HCT116 (cell line): ENCODE data around the gene LRBA. TPM values are rescaled to one million over a fixed set of nuclear protein-coding genes. Genes with fewer than 3 reads are reported as not detected.

Source experiments
- ATAC-seq: fragments of 200-7000 bp; cut with Tn5 transposase; 2 replicates; pipeline ENCODE4 v1.9.1; 2020; ENCODE audit warnings: mild to moderate bottlenecking, moderate library complexity
- BruUV-seq: library from RNA; stranded (reverse); fragments of 400-500 nt; replicated peaks from 2 replicates; lab custom pipeline; 2021; lab: Mats Ljungman, UMichigan
- CTCF ChIA-PET: fragments of 300-600 bp; sonication (Branson Sonifier 250); formaldehyde crosslinking; loops from one replicate; lab custom pipeline; 2021; ENCODE audit warnings: antibody characterized with exemption; lab: Charles Lee
- POLR2A ChIA-PET: fragments of 300-600, 350-600 bp; sonication (Branson Sonifier 250); formaldehyde crosslinking; loops from one replicate; lab custom pipeline; 2021; ENCODE audit warnings: antibody characterized with exemption; lab: Charles Lee
- RAD21 ChIA-PET, 2 experiments: fragments of 300-600 bp; sonication (Branson Sonifier 250); formaldehyde crosslinking; loops; one replicate each; lab custom pipeline; 2023; ENCODE audit warnings: low total read pairs in 2 of 2; ENCODE audit not compliant: uncharacterized antibody in 2 of 2, unreplicated experiment in 2 of 2, low non-redundant PET in 1 of 2; lab: Charles Lee
- DNase-seq: peaks from one replicate; pipeline ENCODE4 v3.0.0-alpha.2; 2010; ENCODE audit warnings: low read depth, low spot score
- H2AFZ ChIP-seq: fragments of 200-600 bp; shearing (Covaris generic), sonication (generic); 2 replicates; pipeline ENCODE4 v1.6.1; 2017; ENCODE audit warnings: low read depth, mixed run types, mixed read lengths, antibody characterized with exemption, low read length; ENCODE audit not compliant: poor library complexity, severe bottlenecking
- H3K27ac ChIP-seq: 2 replicates; pipeline ENCODE4 v1.5.1; 2012; ENCODE audit warnings: low read depth, low read length
- H3K27me3 ChIP-seq: fragments of 200-600 bp; sonication (generic); 2 replicates; pipeline ENCODE4 v1.6.1; 2016; ENCODE audit warnings: mixed run types, low read length, mixed read lengths; ENCODE audit not compliant: insufficient read depth
- H3K36me3 ChIP-seq, 2 experiments: fragments of 200-500 bp in 1 of 2; fragments of 200-600 bp in 1 of 2; sonication (Bioruptor generic) in 1 of 2; sonication (generic) in 1 of 2; 2 replicates each; pipeline versions ENCODE4 v1.5.1 to v1.6.1; 2014 to 2016; ENCODE audit warnings: low read length in 2 of 2, inconsistent platforms in 1 of 2, mixed read lengths in 1 of 2, mixed run types in 1 of 2; ENCODE audit not compliant: insufficient read depth in 2 of 2, control insufficient read depth in 1 of 2
- H3K4me1 ChIP-seq, 2 experiments: fragments of 200-600 bp in 1 of 2; sonication (generic) in 1 of 2; 2 replicates each; pipeline versions ENCODE4 v1.5.1 to v1.6.1; 2012 to 2017; ENCODE audit warnings: low read length in 2 of 2, inconsistent platforms in 1 of 2, mild to moderate bottlenecking in 1 of 2, mixed read lengths in 1 of 2, mixed run types in 1 of 2, moderate library complexity in 1 of 2; ENCODE audit not compliant: insufficient read depth in 2 of 2, control insufficient read depth in 1 of 2
- H3K4me2 ChIP-seq: fragments of 200-600 bp; sonication (generic); 2 replicates; pipeline ENCODE4 v1.6.1; 2017; ENCODE audit warnings: mixed run types, low read length, mixed read lengths
- H3K4me3 ChIP-seq, 2 experiments: fragments of 200-600 bp in 1 of 2; sonication (generic) in 1 of 2; replicated peaks in 1 of 2; 2 replicates each; pipeline ENCODE4 v1.5.1; 2011 to 2016; ENCODE audit warnings: low read length in 2 of 2, control low read depth in 1 of 2, low read depth in 1 of 2, mild to moderate bottlenecking in 1 of 2, mixed read lengths in 1 of 2, mixed run types in 1 of 2
- H3K79me2 ChIP-seq: fragments of 200-600 bp; sonication (generic); 2 replicates; pipeline ENCODE4 v1.6.1; 2017; ENCODE audit warnings: mild to moderate bottlenecking, mixed run types, low read length, moderate library complexity, mixed read lengths; ENCODE audit not compliant: insufficient read depth
- H3K9ac ChIP-seq: fragments of 200-600 bp; sonication (generic); 2 replicates; pipeline ENCODE4 v1.6.1; 2016; ENCODE audit warnings: low read length, mixed read lengths
- H3K9me2 ChIP-seq: fragments of 200-600 bp; sonication (generic), shearing (Covaris generic); 2 replicates; pipeline ENCODE4 v1.6.1; 2017; ENCODE audit warnings: mixed run types, mild to moderate bottlenecking, moderate library complexity; ENCODE audit not compliant: insufficient read depth
- H3K9me3 ChIP-seq, 2 experiments: fragments of 200-500 bp in 1 of 2; fragments of 200-600 bp in 1 of 2; sonication (Bioruptor generic) in 1 of 2; sonication (generic) in 1 of 2; 2 replicates each; pipeline ENCODE4 v1.6.1; 2014 to 2017; ENCODE audit warnings: low read length in 2 of 2, mixed read lengths in 2 of 2, inconsistent platforms in 1 of 2, low read depth in 1 of 2, mild to moderate bottlenecking in 1 of 2, mixed run types in 1 of 2, moderate library complexity in 1 of 2; ENCODE audit not compliant: control insufficient read depth in 1 of 2, insufficient read depth in 1 of 2
- H4K20me1 ChIP-seq: fragments of 200-600 bp; sonication (generic), shearing (Covaris generic); 2 replicates; pipeline ENCODE4 v1.6.1; 2017; ENCODE audit warnings: mixed run types, mild to moderate bottlenecking, moderate library complexity; ENCODE audit not compliant: insufficient read depth
- CBX3 ChIP-seq: IDR thresholded peaks from 2 replicates; pipeline ENCODE4 v1.6.1; 2012; ENCODE audit warnings: low read depth
- CEBPB ChIP-seq: IDR thresholded peaks from 2 replicates; pipeline ENCODE4 v1.6.1; 2012; ENCODE audit warnings: low read depth
- EGR1 ChIP-seq: IDR thresholded peaks from 2 replicates; pipeline ENCODE4 v1.6.1; 2012; ENCODE audit warnings: low read depth
- ELF1 ChIP-seq: IDR thresholded peaks from 2 replicates; pipeline ENCODE4 v1.6.1; 2012; ENCODE audit warnings: low read depth, borderline replicate concordance
- EZH2 ChIP-seq: fragments of 200-600 bp; sonication (generic); IDR thresholded peaks from 2 replicates; pipeline ENCODE4 v1.6.1; 2017; ENCODE audit warnings: antibody characterized with exemption, mixed run types
- FOSL1 ChIP-seq: IDR thresholded peaks from 2 replicates; pipeline ENCODE4 v1.6.1; 2012; ENCODE audit warnings: low read depth
- JUND ChIP-seq: IDR thresholded peaks from 2 replicates; pipeline ENCODE4 v1.6.1; 2012
- POLR2A ChIP-seq: IDR thresholded peaks from 2 replicates; pipeline ENCODE4 v1.7.0; 2011; ENCODE audit warnings: borderline replicate concordance; ENCODE audit not compliant: insufficient read depth, insufficient read length; ENCODE audit errors: extremely low read depth
- POLR2AphosphoS5 ChIP-seq: IDR thresholded peaks from 2 replicates; pipeline ENCODE4 v1.6.1; 2011; ENCODE audit warnings: mild to moderate bottlenecking, low read depth, low read length, moderate library complexity
- RAD21 ChIP-seq: IDR thresholded peaks from 2 replicates; pipeline ENCODE4 v1.6.1; 2012; ENCODE audit warnings: low read depth, mild to moderate bottlenecking
- SIN3A ChIP-seq: IDR thresholded peaks from 2 replicates; pipeline ENCODE4 v1.6.1; 2012; ENCODE audit warnings: low read depth
- SP1 ChIP-seq: IDR thresholded peaks from 2 replicates; pipeline ENCODE4 v1.6.1; 2012; ENCODE audit warnings: low read depth
- SRF ChIP-seq: IDR thresholded peaks from 2 replicates; pipeline ENCODE4 v1.6.1; 2012; ENCODE audit warnings: low read depth
- TCF7L2 ChIP-seq: IDR thresholded peaks from 2 replicates; pipeline ENCODE4 v1.7.0; 2011; ENCODE audit warnings: borderline replicate concordance, inconsistent platforms; ENCODE audit not compliant: insufficient read depth, insufficient read length; ENCODE audit errors: extremely low read depth
- intact Hi-C: fragments of 100-400 bp; cut with micrococcal nuclease; formaldehyde crosslinking; loops from 2 replicates; pipeline ENCODE4 v1.10.0; 2022
- total RNA-seq: library from RNA; stranded (reverse); gene quantifications from one replicate; pipeline ENCODE4 v1.2.1, GENCODE V29; 2021; ENCODE audit not compliant: unreplicated experiment
- TF ChIP-seq, protein P1 (sequence below): IDR thresholded peaks from 2 replicates; pipeline ENCODE4 v1.6.1; 2012; ENCODE audit warnings: low read depth
- TF ChIP-seq, protein P2 (sequence below), 3 experiments: fragments of 200-600 bp in 1 of 3; sonication (generic) in 1 of 3; IDR thresholded peaks in 2 of 3; conservative IDR thresholded peaks in 1 of 3; 2 replicates each; pipeline ENCODE4 v1.5.1; 2012 to 2017; ENCODE audit warnings: low read depth in 2 of 3, low read length in 2 of 3, antibody characterized with exemption in 1 of 3, borderline replicate concordance in 1 of 3, control low read depth in 1 of 3, mild to moderate bottlenecking in 1 of 3, mixed read lengths in 1 of 3, mixed run types in 1 of 3, moderate library complexity in 1 of 3; ENCODE audit not compliant: insufficient read depth in 1 of 3

LRBA gene
- total RNA-seq, 1 experiment from 2014 or later = 79.8 TPM

DNA sequence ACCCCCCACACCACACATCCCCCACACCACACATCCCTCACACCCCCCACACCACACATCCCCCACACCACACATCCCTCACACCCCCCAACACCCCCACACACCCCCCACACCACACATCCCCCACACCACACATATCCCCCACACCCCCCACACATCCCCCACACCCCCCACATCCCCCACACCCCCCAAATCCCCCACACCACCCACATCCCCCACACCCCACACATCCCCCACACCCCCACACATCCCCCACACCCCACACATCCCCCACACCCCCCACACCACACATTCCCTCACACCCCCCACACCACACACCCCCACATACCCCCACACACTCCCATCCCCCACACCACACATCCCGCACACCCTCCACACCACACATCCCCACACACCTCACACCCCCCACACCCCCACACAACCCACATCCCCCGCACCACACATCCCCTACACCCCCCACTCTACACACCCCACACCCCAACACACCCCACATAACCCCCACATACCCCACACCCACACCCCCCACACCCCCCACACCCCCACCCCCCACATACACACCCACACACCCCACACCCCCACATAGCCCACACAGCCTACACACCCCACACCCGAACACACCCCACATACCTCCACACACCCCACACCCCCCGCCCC is 764.0 kb downstream of the LRBA start:
- Histone ChIP-seq H3K4me1 (no peaks in the 10 kb centered on the region), H3K79me2 (no peaks in the 10 kb centered on the region), H3K4me3 (no peak overlapping the region), H4K20me1 (no peaks in the 10 kb centered on the region), H3K4me2 (no peak overlapping the region), H3K9me2 (no peaks in the 10 kb centered on the region), H3K9me3 (no peaks in the 10 kb centered on the region), H3K27ac (no peak overlapping the region), H3K9ac (no peak overlapping the region), H3K27me3 (no peaks in the 10 kb centered on the region), H2AFZ (no peak overlapping the region), H3K36me3 (no peaks in the 10 kb centered on the region)
- no TSS peak for BruUV-seq
- POLR2A ChIA-PET = no interaction called here
- intact Hi-C loops = no loop called here
- RAD21 ChIA-PET = no interaction called here
- TF ChIP-seq JUND = no peak
- CTCF ChIA-PET = interaction anchor here (1.1 kb wide), 1 partner anchor 8 kb away, joined by 3 read pairs; no protein-coding TSS in a partner anchor
- DNase-seq (no peak), ATAC-seq (no peak)

DNA sequence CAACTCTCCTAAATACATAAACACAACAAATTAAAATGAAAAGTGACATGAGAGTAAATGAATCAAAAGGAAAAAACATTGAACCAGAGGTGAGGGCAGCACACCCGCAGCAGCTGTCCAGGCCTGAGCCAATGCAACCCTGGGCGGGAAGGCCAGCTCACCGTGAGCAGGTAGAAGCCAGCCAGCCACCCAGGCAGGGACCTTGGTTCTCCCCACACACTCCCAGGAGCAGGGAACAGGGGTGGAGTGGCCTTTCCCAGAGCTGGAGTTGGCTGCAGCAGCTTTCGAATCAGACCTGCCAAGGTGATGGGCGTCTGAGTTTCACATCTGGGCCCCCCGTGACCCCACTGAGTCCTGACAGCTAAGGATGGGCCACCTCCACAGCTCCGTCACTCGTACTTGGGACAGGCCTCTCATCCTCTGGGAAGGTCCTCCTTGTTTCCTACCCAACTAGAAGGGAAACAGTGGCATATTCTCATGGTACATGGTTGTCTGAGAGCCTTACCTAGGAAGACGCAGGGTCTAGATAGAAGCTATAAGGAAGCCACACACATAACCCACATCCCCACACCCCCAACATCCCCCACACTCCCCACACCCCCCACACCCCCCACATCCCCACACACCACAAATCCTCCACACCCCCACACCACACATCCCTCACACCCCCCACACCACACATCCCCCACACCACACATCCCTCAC is 764.6 kb downstream of the LRBA start:
- Histone ChIP-seq H3K36me3 (no peaks in the 10 kb centered on the region), H3K27ac (no peak overlapping the region), H3K79me2 (no peaks in the 10 kb centered on the region), H2AFZ (no peak overlapping the region), H3K4me2 (no peak overlapping the region), H3K9me2 (no peaks in the 10 kb centered on the region), H3K9me3 (no peaks in the 10 kb centered on the region), H4K20me1 (no peaks in the 10 kb centered on the region), H3K4me3 (no peak overlapping the region), H3K27me3 (no peaks in the 10 kb centered on the region), H3K4me1 (no peaks in the 10 kb centered on the region), H3K9ac (no peak overlapping the region)
- CTCF ChIA-PET = no interaction called here
- DNase-seq = no peak
- POLR2A ChIA-PET = no interaction called here
- no TSS peak for BruUV-seq
- ATAC-seq = peak; percentile 36
- intact Hi-C loops = no loop called here
- RAD21 ChIA-PET = no interaction called here
- no peak for TF ChIP-seq SRF
- no peak for TF ChIP-seq SP1
- no peak for TF ChIP-seq ELF1
- TF ChIP-seq EGR1 = no peak
- no peak for TF ChIP-seq POLR2AphosphoS5
- no peak for TF ChIP-seq RAD21
- no peak for TF ChIP-seq TCF7L2
- TF ChIP-seq CEBPB = no peak
- TF ChIP-seq EZH2 = no peak
- TF ChIP-seq, protein P1, sequence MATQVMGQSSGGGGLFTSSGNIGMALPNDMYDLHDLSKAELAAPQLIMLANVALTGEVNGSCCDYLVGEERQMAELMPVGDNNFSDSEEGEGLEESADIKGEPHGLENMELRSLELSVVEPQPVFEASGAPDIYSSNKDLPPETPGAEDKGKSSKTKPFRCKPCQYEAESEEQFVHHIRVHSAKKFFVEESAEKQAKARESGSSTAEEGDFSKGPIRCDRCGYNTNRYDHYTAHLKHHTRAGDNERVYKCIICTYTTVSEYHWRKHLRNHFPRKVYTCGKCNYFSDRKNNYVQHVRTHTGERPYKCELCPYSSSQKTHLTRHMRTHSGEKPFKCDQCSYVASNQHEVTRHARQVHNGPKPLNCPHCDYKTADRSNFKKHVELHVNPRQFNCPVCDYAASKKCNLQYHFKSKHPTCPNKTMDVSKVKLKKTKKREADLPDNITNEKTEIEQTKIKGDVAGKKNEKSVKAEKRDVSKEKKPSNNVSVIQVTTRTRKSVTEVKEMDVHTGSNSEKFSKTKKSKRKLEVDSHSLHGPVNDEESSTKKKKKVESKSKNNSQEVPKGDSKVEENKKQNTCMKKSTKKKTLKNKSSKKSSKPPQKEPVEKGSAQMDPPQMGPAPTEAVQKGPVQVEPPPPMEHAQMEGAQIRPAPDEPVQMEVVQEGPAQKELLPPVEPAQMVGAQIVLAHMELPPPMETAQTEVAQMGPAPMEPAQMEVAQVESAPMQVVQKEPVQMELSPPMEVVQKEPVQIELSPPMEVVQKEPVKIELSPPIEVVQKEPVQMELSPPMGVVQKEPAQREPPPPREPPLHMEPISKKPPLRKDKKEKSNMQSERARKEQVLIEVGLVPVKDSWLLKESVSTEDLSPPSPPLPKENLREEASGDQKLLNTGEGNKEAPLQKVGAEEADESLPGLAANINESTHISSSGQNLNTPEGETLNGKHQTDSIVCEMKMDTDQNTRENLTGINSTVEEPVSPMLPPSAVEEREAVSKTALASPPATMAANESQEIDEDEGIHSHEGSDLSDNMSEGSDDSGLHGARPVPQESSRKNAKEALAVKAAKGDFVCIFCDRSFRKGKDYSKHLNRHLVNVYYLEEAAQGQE = no peak
- TF ChIP-seq, protein P2, sequence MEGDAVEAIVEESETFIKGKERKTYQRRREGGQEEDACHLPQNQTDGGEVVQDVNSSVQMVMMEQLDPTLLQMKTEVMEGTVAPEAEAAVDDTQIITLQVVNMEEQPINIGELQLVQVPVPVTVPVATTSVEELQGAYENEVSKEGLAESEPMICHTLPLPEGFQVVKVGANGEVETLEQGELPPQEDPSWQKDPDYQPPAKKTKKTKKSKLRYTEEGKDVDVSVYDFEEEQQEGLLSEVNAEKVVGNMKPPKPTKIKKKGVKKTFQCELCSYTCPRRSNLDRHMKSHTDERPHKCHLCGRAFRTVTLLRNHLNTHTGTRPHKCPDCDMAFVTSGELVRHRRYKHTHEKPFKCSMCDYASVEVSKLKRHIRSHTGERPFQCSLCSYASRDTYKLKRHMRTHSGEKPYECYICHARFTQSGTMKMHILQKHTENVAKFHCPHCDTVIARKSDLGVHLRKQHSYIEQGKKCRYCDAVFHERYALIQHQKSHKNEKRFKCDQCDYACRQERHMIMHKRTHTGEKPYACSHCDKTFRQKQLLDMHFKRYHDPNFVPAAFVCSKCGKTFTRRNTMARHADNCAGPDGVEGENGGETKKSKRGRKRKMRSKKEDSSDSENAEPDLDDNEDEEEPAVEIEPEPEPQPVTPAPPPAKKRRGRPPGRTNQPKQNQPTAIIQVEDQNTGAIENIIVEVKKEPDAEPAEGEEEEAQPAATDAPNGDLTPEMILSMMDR (IDR thresholded peaks at IDR 0.05 in 2 of 3, conservative IDR thresholded peaks at IDR 0.05 in 1 of 3; ENCODE audit: borderline replicate concordance in 1 of 3, insufficient read depth in 1 of 3, low read depth in 2 of 3, low read length in 2 of 3) = no peak
- no peak for TF ChIP-seq SIN3A
- TF ChIP-seq CBX3 = no peak
- no peak for TF ChIP-seq FOSL1
- no peak for TF ChIP-seq POLR2A
